Non-pigmented ciliary epithelial cell (primary cell): ENCODE results near the gene CRTC2.
"Not testable (repeated sequence)": the region's sequence is repeated elsewhere in the genome, so short reads cannot be mapped to it uniquely, and the experiment has no call there.

ENCODE experiments used
- DNase-seq: peaks from one replicate; pipeline ENCODE4 v3.0.0-alpha.2; 2010; ENCODE audit warnings: low read depth

CRTC2 gene

GRCh38 chr1:153929426-153929825 is 29.0 kb downstream of the CRTC2 start:
- DNase-seq = no peak

GRCh38 chr1:153928791-153929341 is 29.5 kb downstream of the CRTC2 start:
- no peak for DNase-seq

GRCh38 chr1:153928245-153928644 is 30.2 kb downstream of the CRTC2 start:
- DNase-seq = no peak

GRCh38 chr1:153926405-153926804 is 32.0 kb downstream of the CRTC2 start:
- no peak for DNase-seq

GRCh38 chr1:153922972-153923925 is 35.2 kb downstream of the CRTC2 start, which contains the start of gene GATAD2B:
Gene GATAD2B (minus strand): TSS chr1:153922972. CDS start chr1:153828347, 94,625 bp downstream.
- peak; percentile 100 for DNase-seq

- no peak for DNase-seq
Measured at GRCh38 chr1:153922076-153922971, 36.1 kb downstream of the CRTC2 start.

- DNase-seq = no peak
Measured at GRCh38 chr1:153921803-153922075, 36.7 kb downstream of the CRTC2 start.

- DNase-seq = no peak
Measured at GRCh38 chr1:153921080-153921802, 37.2 kb downstream of the CRTC2 start.

- DNase-seq = no peak
Measured at GRCh38 chr1:153919876-153920852, 38.2 kb downstream of the CRTC2 start.

GRCh38 chr1:153916297-153916696 is 42.1 kb downstream of the CRTC2 start:
- no peak for DNase-seq

GRCh38 chr1:153912349-153912748 is 46.1 kb downstream of the CRTC2 start:
- no peak for DNase-seq

GRCh38 chr1:153910560-153910959 is 47.9 kb downstream of the CRTC2 start:
- not testable (repeated sequence) for DNase-seq

- DNase-seq = no peak
Measured at GRCh38 chr1:153908071-153908470, 50.3 kb downstream of the CRTC2 start.

GRCh38 chr1:153907134-153907533 is 51.3 kb downstream of the CRTC2 start:
- no peak for DNase-seq

- no peak for DNase-seq
Measured at GRCh38 chr1:153906396-153906795, 52.0 kb downstream of the CRTC2 start.

- not testable (repeated sequence) for DNase-seq
Measured at GRCh38 chr1:153905908-153906307, 52.5 kb downstream of the CRTC2 start.

- DNase-seq = no peak
Measured at GRCh38 chr1:153903841-153904455, 54.5 kb downstream of the CRTC2 start.

GRCh38 chr1:153899509-153899908 is 58.9 kb downstream of the CRTC2 start:
- no peak for DNase-seq
